ENCODE data around the gene HACD3.

The HACD3 gene

GRCh38 chr15:65551183-65551582 lies 20.9 kb downstream of the HACD3 start:
- TF ChIP-seq TCF12 (IDR thresholded peaks at IDR 0.05; ENCODE audit: low read depth), result no peak
- no peak for TF ChIP-seq YY1 (IDR thresholded peaks at IDR 0.05; ENCODE audit: low read depth)
- TF ChIP-seq CEBPB (IDR thresholded peaks at IDR 0.05), result no peak
- TF ChIP-seq REST (IDR thresholded peaks at IDR 0.05; ENCODE audit: low read depth), result no peak
- no peak for TF ChIP-seq NFIC (IDR thresholded peaks at IDR 0.05)
- no peak for TF ChIP-seq CREB1 (IDR thresholded peaks at IDR 0.05; ENCODE audit: low read depth)
- TF ChIP-seq RAD21 (IDR thresholded peaks at IDR 0.05; ENCODE audit: low read depth), result no peak
- TF ChIP-seq ZBTB7A (IDR thresholded peaks at IDR 0.05; ENCODE audit: low read depth), result no peak
- no peak for TF ChIP-seq FOXM1 (IDR thresholded peaks at IDR 0.05; ENCODE audit: borderline replicate concordance, low read depth)
- TF ChIP-seq EGR1 (IDR thresholded peaks at IDR 0.05), result no peak
- no peak for TF ChIP-seq TAF1 (IDR thresholded peaks at IDR 0.05; ENCODE audit: low read depth)
- TF ChIP-seq TEAD4 (IDR thresholded peaks at IDR 0.05), result no peak
- no peak for TF ChIP-seq EP300 (IDR thresholded peaks at IDR 0.05; ENCODE audit: borderline replicate concordance)
- no peak for TF ChIP-seq MAX (IDR thresholded peaks at IDR 0.05)
- no peak for TF ChIP-seq USF1 (IDR thresholded peaks at IDR 0.05)

- no peak for TF ChIP-seq TCF12 (IDR thresholded peaks at IDR 0.05; ENCODE audit: low read depth)
- TF ChIP-seq MAX (IDR thresholded peaks at IDR 0.05), result no peak
- no peak for TF ChIP-seq RAD21 (IDR thresholded peaks at IDR 0.05; ENCODE audit: low read depth)
- no peak for TF ChIP-seq NFIC (IDR thresholded peaks at IDR 0.05)
- TF ChIP-seq ZBTB7A (IDR thresholded peaks at IDR 0.05; ENCODE audit: low read depth), result no peak
- no peak for TF ChIP-seq USF1 (IDR thresholded peaks at IDR 0.05)
- TF ChIP-seq CREB1 (IDR thresholded peaks at IDR 0.05; ENCODE audit: low read depth), result no peak
- TF ChIP-seq YY1 (IDR thresholded peaks at IDR 0.05; ENCODE audit: low read depth), result no peak
- TF ChIP-seq TAF1 (IDR thresholded peaks at IDR 0.05; ENCODE audit: low read depth), result no peak
- TF ChIP-seq EP300 (IDR thresholded peaks at IDR 0.05; ENCODE audit: borderline replicate concordance), result no peak
- no peak for TF ChIP-seq CEBPB (IDR thresholded peaks at IDR 0.05)
- no peak for TF ChIP-seq TEAD4 (IDR thresholded peaks at IDR 0.05)
- no peak for TF ChIP-seq REST (IDR thresholded peaks at IDR 0.05; ENCODE audit: low read depth)
- TF ChIP-seq FOXM1 (IDR thresholded peaks at IDR 0.05; ENCODE audit: borderline replicate concordance, low read depth), result no peak
Observed at GRCh38 chr15:65553691-65554090, 23.4 kb downstream of the HACD3 start.

- no peak for TF ChIP-seq NFIC (IDR thresholded peaks at IDR 0.05)
- no peak for TF ChIP-seq CEBPB (IDR thresholded peaks at IDR 0.05)
- TF ChIP-seq TCF12 (IDR thresholded peaks at IDR 0.05; ENCODE audit: low read depth), result no peak
- no peak for TF ChIP-seq TAF1 (IDR thresholded peaks at IDR 0.05; ENCODE audit: low read depth)
- TF ChIP-seq CREB1 (IDR thresholded peaks at IDR 0.05; ENCODE audit: low read depth), result no peak
- no peak for TF ChIP-seq EGR1 (IDR thresholded peaks at IDR 0.05)
- no peak for TF ChIP-seq FOXM1 (IDR thresholded peaks at IDR 0.05; ENCODE audit: borderline replicate concordance, low read depth)
- no peak for TF ChIP-seq EP300 (IDR thresholded peaks at IDR 0.05; ENCODE audit: borderline replicate concordance)
- no peak for TF ChIP-seq YY1 (IDR thresholded peaks at IDR 0.05; ENCODE audit: low read depth)
- no peak for TF ChIP-seq MAX (IDR thresholded peaks at IDR 0.05)
Observed at GRCh38 chr15:65556622-65557021, 26.4 kb downstream of the HACD3 start.

- TF ChIP-seq NFIC (IDR thresholded peaks at IDR 0.05) (no peak), FOXM1 (IDR thresholded peaks at IDR 0.05; ENCODE audit: borderline replicate concordance, low read depth) (no peak), TCF12 (IDR thresholded peaks at IDR 0.05; ENCODE audit: low read depth) (no peak), YY1 (IDR thresholded peaks at IDR 0.05; ENCODE audit: low read depth) (no peak), CEBPB (IDR thresholded peaks at IDR 0.05) (no peak), TEAD4 (IDR thresholded peaks at IDR 0.05) (no peak), ZBTB7A (IDR thresholded peaks at IDR 0.05; ENCODE audit: low read depth) (no peak)
Observed at GRCh38 chr15:65558336-65558735, 28.1 kb downstream of the HACD3 start.

- TF ChIP-seq REST (IDR thresholded peaks at IDR 0.05; ENCODE audit: low read depth) (no peak), ZBTB7A (IDR thresholded peaks at IDR 0.05; ENCODE audit: low read depth) (no peak), MAX (IDR thresholded peaks at IDR 0.05) (no peak), YY1 (IDR thresholded peaks at IDR 0.05; ENCODE audit: low read depth) (no peak), EP300 (IDR thresholded peaks at IDR 0.05; ENCODE audit: borderline replicate concordance) (no peak), TCF12 (IDR thresholded peaks at IDR 0.05; ENCODE audit: low read depth) (no peak)
Observed at GRCh38 chr15:65558997-65559760, 28.9 kb downstream of the HACD3 start.
